Ishikawa (cell line): ENCODE results near the gene FAM53B.

Experiments
- CEBPB ChIP-seq: IDR thresholded peaks from 2 replicates; pipeline ENCODE4 v1.6.1; 2012
- EGR1 ChIP-seq: IDR thresholded peaks from 2 replicates; pipeline ENCODE4 v1.6.1; 2012
- RAD21 ChIP-seq: IDR thresholded peaks from 2 replicates; pipeline ENCODE4 v1.6.1; 2012; ENCODE audit warnings: low read depth
- TAF1 ChIP-seq: IDR thresholded peaks from 2 replicates; pipeline ENCODE4 v1.6.1; 2012; ENCODE audit warnings: low read depth, mild to moderate bottlenecking
- TCF12 ChIP-seq: IDR thresholded peaks from 2 replicates; pipeline ENCODE4 v1.6.1; 2012; ENCODE audit warnings: low read depth
- USF1 ChIP-seq: IDR thresholded peaks from 2 replicates; pipeline ENCODE4 v1.6.1; 2012
- ZBTB7A ChIP-seq: IDR thresholded peaks from 2 replicates; pipeline ENCODE4 v1.6.1; 2012; ENCODE audit warnings: low read depth
- TF ChIP-seq, protein P1 (sequence below): IDR thresholded peaks from 2 replicates; pipeline ENCODE4 v1.6.1; 2012
- TF ChIP-seq, protein P2 (sequence below): IDR thresholded peaks from 2 replicates; pipeline ENCODE4 v1.6.1; 2012; ENCODE audit warnings: low read depth, mild to moderate bottlenecking

DNA sequence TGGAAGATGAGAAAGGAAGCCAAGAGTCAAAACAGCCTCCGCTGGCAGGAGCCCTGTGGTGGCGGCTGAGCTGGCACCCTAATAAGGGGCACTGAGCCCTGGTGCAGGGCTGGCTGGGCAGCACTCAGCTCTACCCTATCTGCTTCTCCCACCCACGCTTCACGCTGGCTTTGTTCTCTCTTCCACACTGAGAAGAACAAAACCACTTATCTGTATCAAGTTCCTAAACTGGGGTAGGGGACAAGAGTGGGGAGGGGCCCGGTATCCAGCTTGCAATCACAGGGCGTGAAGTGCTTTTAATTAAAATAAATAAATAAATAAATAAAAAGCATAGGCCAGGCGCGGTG is 52.1 kb downstream of the FAM53B start:
- TF ChIP-seq EGR1, result no peak
- TF ChIP-seq TAF1, result no peak
- no peak for TF ChIP-seq USF1
- TF ChIP-seq, protein P1, sequence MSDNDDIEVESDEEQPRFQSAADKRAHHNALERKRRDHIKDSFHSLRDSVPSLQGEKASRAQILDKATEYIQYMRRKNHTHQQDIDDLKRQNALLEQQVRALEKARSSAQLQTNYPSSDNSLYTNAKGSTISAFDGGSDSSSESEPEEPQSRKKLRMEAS, result no peak
- no peak for TF ChIP-seq RAD21
- no peak for TF ChIP-seq ZBTB7A
- TF ChIP-seq TCF12, result no peak
- TF ChIP-seq, protein P2, sequence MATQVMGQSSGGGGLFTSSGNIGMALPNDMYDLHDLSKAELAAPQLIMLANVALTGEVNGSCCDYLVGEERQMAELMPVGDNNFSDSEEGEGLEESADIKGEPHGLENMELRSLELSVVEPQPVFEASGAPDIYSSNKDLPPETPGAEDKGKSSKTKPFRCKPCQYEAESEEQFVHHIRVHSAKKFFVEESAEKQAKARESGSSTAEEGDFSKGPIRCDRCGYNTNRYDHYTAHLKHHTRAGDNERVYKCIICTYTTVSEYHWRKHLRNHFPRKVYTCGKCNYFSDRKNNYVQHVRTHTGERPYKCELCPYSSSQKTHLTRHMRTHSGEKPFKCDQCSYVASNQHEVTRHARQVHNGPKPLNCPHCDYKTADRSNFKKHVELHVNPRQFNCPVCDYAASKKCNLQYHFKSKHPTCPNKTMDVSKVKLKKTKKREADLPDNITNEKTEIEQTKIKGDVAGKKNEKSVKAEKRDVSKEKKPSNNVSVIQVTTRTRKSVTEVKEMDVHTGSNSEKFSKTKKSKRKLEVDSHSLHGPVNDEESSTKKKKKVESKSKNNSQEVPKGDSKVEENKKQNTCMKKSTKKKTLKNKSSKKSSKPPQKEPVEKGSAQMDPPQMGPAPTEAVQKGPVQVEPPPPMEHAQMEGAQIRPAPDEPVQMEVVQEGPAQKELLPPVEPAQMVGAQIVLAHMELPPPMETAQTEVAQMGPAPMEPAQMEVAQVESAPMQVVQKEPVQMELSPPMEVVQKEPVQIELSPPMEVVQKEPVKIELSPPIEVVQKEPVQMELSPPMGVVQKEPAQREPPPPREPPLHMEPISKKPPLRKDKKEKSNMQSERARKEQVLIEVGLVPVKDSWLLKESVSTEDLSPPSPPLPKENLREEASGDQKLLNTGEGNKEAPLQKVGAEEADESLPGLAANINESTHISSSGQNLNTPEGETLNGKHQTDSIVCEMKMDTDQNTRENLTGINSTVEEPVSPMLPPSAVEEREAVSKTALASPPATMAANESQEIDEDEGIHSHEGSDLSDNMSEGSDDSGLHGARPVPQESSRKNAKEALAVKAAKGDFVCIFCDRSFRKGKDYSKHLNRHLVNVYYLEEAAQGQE, result no peak
- TF ChIP-seq CEBPB, result no peak
